Measurements from ENCODE around the gene NUDT3.
A peak's percentile ranks its signal among the peaks of the same experiment; 100 is the strongest.
"Not testable (repeated sequence)": the region's sequence is repeated elsewhere in the genome, so short reads cannot be mapped to it uniquely, and the experiment has no call there.

The NUDT3 gene

DNA sequence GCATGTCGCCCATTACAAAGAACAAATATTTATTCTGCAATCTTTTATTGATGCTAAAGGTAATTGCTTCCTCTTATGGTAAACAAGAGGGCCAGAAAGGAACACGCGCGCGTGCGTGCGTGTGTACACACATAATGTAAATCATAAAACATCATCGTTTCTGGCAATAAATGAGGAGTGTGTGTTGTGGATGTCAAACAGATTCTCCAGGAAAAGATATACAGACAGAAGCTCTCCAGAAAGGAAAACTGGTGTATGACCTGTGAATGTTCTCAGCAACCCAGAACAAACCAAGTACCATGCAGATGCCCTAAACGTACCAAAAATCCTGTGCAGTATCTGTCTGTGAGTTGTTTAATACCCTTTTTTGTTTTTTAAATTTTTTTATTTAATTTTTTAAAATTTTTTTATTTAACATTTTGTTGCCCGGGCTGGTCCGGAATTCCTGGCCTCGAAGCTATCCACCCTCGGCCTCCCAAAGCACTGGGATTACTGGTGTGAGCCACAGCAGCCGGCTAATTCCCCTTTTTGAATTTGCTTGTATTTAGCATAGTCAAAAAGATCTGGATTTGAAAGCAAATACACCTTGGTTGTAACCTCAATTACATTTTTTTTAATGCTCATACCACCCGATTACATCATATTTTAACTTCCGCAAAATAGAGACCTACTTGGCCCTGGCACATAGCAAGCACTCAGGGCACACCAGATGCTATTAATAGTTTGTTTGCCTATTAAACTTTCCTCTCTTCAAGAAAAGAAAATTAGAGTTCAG lies 909 bp upstream of the NUDT3 start:
- no peak for DNase-seq (ENCODE audit: low spot score)

DNA sequence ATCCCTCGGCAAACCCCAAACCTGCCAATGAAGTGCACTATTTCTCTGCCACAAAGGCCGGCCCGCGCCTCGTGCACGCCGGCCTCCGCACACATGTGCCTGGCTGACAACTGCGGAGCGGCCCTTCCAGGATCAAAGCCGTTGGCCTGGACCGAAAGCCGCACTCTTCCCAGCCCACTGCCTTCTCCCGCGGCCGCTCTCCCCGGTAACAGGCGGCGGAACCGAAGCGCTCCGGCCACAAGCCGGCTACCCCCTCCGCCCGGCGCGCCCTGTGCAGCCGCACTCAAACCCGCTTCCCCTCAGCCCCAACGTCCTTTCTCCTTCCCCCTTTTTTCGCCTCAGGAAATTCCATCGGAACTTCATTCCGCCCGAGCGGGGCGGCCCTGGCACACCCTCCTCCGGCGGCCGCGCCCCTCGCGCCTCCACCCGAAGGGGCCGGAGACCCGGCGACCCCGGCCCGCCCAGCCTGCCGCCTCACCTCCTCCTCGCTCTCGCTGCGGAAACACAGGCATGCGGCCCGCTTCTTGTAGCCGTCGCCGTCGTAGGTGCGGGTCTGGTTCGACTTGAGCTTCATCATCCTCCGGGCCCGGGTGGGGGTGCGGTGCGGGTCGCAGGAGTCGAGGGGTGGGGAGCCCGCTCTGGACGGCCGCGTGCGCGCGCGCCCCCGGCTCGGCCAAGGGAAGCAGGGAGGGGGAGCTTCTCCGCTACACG lies 528 bp downstream of the NUDT3 start:
- DNase-seq (ENCODE audit: low spot score): no peak

- no peak for DNase-seq (ENCODE audit: low spot score)
These were observed 1.0 kb downstream of the NUDT3 start for GRCh38 chr6:34391473-34391785.

GRCh38 chr6:34390531-34391472 lies 1.7 kb downstream of the NUDT3 start:
- DNase-seq (ENCODE audit: low spot score): no peak

GRCh38 chr6:34389034-34389433 lies 3.4 kb downstream of the NUDT3 start:
- no peak for DNase-seq (ENCODE audit: low spot score)

GRCh38 chr6:34388421-34388820 lies 4.0 kb downstream of the NUDT3 start:
- no peak for DNase-seq (ENCODE audit: low spot score)

DNA sequence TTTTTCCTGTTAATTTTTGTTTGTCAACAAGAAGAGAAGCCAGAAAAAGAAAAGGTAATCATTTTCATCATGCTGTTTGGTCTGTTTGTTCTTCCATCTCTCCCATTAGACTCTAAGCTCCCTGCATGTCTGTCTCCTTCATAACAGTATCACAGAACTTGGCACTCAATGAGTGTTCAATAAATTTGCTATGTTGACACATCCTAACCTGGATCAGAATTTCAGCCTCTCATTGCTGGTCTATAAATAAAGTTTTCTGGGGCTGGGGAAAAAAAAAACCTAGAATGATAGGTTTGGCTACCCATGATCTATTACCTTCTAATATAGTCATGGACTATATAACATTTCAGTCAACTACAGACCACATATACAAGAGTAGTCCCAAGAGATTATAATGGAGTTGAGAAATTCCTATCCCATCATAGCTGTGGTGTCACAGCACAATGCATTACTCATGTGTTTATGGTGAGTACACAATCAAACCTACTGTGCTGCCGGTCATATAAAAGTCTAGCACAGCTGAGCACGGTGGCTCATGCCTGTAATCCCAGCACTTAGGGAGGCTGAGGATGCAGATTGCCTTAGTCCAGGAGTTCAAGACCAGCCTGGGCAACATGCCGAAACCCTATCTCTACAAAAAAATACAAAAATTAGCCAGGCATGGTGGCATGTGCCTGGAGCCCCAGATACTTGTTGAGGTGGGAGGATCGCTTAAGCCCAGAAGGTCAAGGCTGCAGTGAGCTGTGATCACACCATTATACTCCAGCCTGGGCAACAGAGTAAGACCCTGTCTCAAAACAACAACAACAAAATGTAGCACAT lies 5.9 kb downstream of the NUDT3 start:
- peak; percentile 62 for DNase-seq (ENCODE audit: low spot score)

- DNase-seq (ENCODE audit: low spot score): no peak
These were observed 6.7 kb downstream of the NUDT3 start for GRCh38 chr6:34385793-34386195.

DNA sequence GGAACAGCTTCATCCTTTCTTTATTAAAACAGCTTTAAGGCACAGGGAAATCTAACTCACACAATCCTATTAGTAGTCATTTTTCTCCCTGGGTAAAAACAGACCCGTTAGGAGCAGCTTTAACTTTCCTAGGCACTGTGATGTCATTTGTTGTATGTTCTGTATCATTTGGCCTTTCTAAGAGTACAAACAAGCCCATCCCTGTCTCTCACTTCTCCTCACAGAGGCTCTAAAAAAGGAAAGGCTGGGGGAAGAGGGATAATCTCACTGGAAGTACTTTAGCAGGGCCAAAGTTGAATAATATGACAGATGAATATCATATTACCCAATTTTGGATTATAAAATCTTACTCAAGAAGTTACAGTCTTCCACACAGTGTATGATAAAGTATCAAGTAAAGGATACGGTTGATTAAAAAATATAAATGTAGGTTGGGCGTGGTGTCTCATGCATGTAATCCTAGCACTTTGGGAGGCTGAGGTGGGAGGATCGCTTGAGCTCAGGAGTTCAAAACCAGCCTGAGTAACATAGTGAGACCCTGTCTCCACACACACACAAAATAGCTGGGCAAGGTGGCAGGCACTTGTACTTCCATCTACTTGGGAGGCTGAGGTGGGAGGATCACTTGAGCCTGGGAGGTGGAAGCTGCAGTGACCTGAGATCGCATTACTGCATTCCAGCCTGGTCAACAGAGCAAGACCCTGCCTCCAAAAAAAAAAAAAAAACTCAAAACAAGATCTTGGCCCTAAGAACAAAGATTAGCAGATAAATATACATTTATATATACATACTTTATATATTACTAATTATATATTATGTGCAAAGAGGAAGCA lies 7.9 kb downstream of the NUDT3 start:
- no peak for DNase-seq (ENCODE audit: low spot score)

GRCh38 chr6:34383656-34384320 lies 8.7 kb downstream of the NUDT3 start:
- DNase-seq (ENCODE audit: low spot score): no peak

GRCh38 chr6:34383161-34383631 lies 9.3 kb downstream of the NUDT3 start:
- DNase-seq (ENCODE audit: low spot score): peak; percentile 74

DNA sequence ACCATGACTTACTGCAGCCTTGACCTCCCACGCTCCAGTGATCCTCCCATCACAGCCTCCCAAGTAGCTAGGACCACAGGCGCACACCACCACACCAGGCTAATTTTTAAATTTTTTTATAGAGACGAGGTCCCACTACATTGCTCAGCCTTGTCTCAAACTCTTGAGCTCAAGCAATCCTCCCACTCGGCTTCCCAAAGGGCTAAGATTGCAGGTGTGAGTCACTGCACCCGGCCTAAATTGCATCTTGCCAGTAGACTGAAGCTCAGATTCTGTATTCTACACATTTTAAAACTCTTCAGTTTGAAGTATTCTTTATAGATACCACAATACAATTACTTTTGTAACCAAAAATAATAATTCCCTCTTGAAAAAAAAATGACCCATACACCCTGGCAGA lies 11.4 kb downstream of the NUDT3 start:
- no peak for DNase-seq (ENCODE audit: low spot score)

GRCh38 chr6:34378470-34378869 lies 14.0 kb downstream of the NUDT3 start:
- DNase-seq (ENCODE audit: low spot score): no peak

DNA sequence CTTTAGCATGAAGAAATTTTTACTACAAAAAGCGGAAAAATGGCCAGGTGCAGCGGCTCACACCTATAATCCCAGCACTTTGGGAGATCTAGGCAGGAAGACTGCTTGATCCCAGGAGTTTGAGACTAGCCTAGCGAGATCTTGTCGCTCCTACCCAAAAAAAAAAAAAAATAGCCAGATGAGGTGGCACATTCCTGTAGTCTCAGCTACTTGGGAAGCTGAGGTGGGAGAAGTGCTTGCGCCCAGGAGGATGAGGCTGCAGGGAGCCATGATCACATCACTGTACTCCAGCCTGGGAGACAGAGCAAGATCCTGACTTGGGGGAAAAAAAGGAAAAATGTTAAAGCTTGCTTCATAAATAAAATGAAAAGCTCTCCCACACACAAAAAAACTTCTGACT lies 14.5 kb downstream of the NUDT3 start:
- no peak for DNase-seq (ENCODE audit: low spot score)

DNA sequence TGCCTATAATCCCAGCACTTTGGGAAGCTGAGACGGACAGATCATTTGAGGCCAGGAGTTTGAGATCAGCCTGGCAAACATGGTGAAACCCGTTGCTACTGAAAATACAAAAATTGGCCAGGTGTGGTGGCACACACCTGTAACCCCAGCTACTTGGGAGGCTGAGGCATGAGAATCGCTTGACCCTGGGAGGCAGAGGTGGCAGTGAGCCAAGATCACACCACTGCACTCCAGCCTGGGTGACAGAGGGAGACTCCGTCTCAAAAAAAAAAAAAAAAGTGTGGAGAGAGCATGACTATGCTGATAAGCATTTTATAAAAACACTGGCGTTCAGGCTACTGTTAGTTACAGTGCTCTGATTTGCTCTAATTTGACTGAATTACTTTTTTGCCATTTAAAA lies 14.9 kb downstream of the NUDT3 start:
- DNase-seq (ENCODE audit: low spot score): not testable (repeated sequence)

DNA sequence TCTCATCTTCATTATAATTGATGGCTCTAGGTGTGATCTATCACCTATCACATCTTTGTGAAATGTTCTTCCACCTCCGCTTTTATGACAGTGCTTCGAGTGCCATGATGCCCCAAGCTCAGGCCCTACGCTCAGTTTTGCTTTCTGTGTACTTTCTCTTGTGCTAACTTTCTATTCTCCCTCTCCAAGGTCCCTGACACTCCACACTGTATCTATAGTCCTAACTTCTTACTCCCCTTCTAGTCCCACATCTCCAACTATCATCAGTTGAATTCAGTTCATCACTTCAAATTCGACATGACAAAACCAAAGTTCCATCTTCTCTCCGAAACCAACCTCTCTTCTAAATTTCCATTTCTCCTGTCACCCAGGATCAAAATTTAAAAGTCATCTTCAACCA lies 16.6 kb downstream of the NUDT3 start:
- no peak for DNase-seq (ENCODE audit: low spot score)

DNA sequence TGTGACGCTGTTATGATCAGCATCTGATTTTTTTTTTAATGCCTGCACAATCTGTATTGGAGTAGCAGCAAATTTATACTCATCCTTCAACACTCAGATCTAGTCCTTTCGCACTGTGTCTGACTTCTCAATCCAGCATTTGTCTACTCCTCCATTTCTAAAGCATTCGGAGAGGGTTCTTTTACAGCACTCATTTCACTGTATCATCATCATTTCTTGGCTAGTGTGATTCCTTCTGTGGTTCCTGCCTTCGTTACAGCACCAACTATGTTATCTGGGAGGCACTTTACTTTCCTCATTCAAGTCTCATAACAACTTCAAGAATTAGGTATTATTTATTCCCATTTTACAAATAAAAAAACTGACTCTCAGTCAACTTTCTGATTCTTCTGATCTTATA lies 18.0 kb downstream of the NUDT3 start:
- no peak for DNase-seq (ENCODE audit: low spot score)

DNA sequence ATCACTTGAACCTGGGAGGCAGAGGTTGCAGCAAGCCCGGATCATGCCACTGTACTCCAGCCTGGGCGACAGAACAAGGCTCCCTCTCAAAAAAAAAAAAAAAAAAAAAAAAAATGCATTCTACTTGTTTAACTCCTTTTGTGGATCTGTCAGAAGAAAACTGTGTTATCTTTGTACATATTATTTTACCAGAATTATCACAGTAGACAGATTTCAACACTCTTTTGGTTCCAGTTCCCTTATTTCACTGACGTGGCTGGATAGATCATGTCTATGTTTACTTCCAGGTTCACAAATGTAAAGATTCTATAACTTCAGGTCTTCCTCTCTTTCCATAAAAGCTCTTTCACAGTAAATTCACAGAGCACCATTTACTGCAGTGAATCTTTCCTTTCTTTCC lies 18.4 kb downstream of the NUDT3 start:
- DNase-seq (ENCODE audit: low spot score): no peak

DNA sequence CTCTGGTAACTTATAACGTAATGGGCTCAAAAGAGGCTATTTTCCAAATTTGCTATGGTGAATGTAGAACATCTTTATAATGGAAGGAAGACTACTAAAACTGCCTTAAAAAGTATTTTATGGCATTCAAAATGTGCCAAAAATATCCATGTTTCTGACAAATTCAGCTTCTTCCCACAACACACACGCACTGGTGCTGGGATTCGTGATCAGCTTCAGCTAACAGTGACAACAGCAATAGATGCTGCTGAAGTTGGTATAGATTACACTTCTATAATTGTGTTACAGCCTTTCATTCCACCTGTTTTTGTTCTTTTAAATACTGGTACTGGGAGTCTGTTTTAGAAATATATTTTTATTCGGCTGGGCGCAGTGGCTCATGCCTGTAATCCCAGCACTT lies 19.0 kb downstream of the NUDT3 start:
- no peak for DNase-seq (ENCODE audit: low spot score)

- not testable (repeated sequence) for DNase-seq (ENCODE audit: low spot score)
These were observed 20.6 kb downstream of the NUDT3 start for GRCh38 chr6:34371865-34372264.
